ENCODE results near the gene SDSL.

Gene SDSL

GRCh38 chr12:113396828-113397496 lies 25.2 kb upstream of the SDSL start:
- no peak for DNase-seq

GRCh38 chr12:113397497-113398197 lies 24.5 kb upstream of the SDSL start:
- no peak for DNase-seq

- no peak for DNase-seq
Observed at GRCh38 chr12:113398346-113399290, 23.6 kb upstream of the SDSL start.

GRCh38 chr12:113399490-113399889 lies 22.7 kb upstream of the SDSL start:
- DNase-seq: no peak

- no peak for DNase-seq
Observed at GRCh38 chr12:113400362-113400761, 21.8 kb upstream of the SDSL start.

GRCh38 chr12:113401066-113402000 lies 20.8 kb upstream of the SDSL start:
- DNase-seq: no peak

- DNase-seq: no peak
Observed at GRCh38 chr12:113402586-113403260, 19.5 kb upstream of the SDSL start.

- peak; percentile 30 to 32 for DNase-seq
Observed at GRCh38 chr12:113403435-113404415, 18.5 kb upstream of the SDSL start, which contains the start of gene SDS. Gene SDS (minus strand): TSS chr12:113403887. CDS start chr12:113399708, 4,179 bp downstream.

GRCh38 chr12:113405694-113406093 lies 16.5 kb upstream of the SDSL start:
- no peak for DNase-seq

GRCh38 chr12:113407931-113408600 lies 14.1 kb upstream of the SDSL start:
- DNase-seq: no peak

- DNase-seq: no peak
Observed at GRCh38 chr12:113408756-113409298, 13.4 kb upstream of the SDSL start.

GRCh38 chr12:113409462-113410124 lies 12.6 kb upstream of the SDSL start:
- DNase-seq: no peak

GRCh38 chr12:113413488-113413939 lies 8.7 kb upstream of the SDSL start:
- no peak for DNase-seq

- no peak for DNase-seq
Observed at GRCh38 chr12:113414519-113415038, 7.6 kb upstream of the SDSL start.

GRCh38 chr12:113416091-113416754 lies 6.0 kb upstream of the SDSL start:
- peak; percentile 66 to 72 for DNase-seq

- DNase-seq: no peak
Observed at GRCh38 chr12:113418213-113418879, 3.8 kb upstream of the SDSL start.

GRCh38 chr12:113420996-113421595 lies 1.1 kb upstream of the SDSL start:
- no peak for DNase-seq

Measured in AML-193 (cell line).